H9 (cell line): ENCODE results near the gene STK24. TPM values are rescaled to one million over a fixed set of nuclear protein-coding genes. Genes with fewer than 3 reads are reported as not detected.

Experiments
- DNase-seq: peaks from one replicate; pipeline ENCODE4 v3.0.0-alpha.2; 2017
- H2AFZ ChIP-seq: one replicate; pipeline ENCODE4 v1.6.1; 2013; ENCODE audit warnings: mild to moderate bottlenecking, low read length, control low read depth, moderate library complexity
- H2AK5ac ChIP-seq: 2 replicates; pipeline ENCODE4 v1.6.1; 2013; ENCODE audit warnings: low read length, control low read depth, mixed read lengths; ENCODE audit not compliant: insufficient read length
- H2BK120ac ChIP-seq: one replicate; pipeline ENCODE4 v1.6.1; 2013; ENCODE audit warnings: low read depth, mild to moderate bottlenecking, low read length, control low read depth, inconsistent platforms; ENCODE audit not compliant: poor library complexity, severe bottlenecking
- H2BK12ac ChIP-seq: 2 replicates; pipeline ENCODE4 v1.6.1; 2013; ENCODE audit warnings: low read length, control low read depth, mixed read lengths, low read depth; ENCODE audit not compliant: insufficient read length
- H2BK15ac ChIP-seq: 2 replicates; pipeline ENCODE4 v1.6.1; 2013; ENCODE audit warnings: low read depth, low read length, control low read depth
- H2BK20ac ChIP-seq: one replicate; pipeline ENCODE4 v1.6.1; 2013; ENCODE audit warnings: low read depth, mild to moderate bottlenecking, low read length, control low read depth, inconsistent platforms; ENCODE audit not compliant: poor library complexity, severe bottlenecking
- H2BK5ac ChIP-seq: 2 replicates; pipeline ENCODE4 v1.6.1; 2013; ENCODE audit warnings: low read length, control low read depth, mixed read lengths; ENCODE audit not compliant: insufficient read length
- H3K14ac ChIP-seq: 2 replicates; pipeline ENCODE4 v1.6.1; 2013; ENCODE audit warnings: low read length, control low read depth; ENCODE audit not compliant: insufficient read depth
- H3K18ac ChIP-seq: 2 replicates; pipeline ENCODE4 v1.6.1; 2013; ENCODE audit warnings: low read depth, mild to moderate bottlenecking, mixed read lengths, low read length, control low read depth; ENCODE audit not compliant: insufficient read length
- H3K23ac ChIP-seq: 2 replicates; pipeline ENCODE4 v1.6.1; 2013; ENCODE audit warnings: low read length, control low read depth, mixed read lengths, low read depth; ENCODE audit not compliant: insufficient read length
- H3K23me2 ChIP-seq: 2 replicates; pipeline ENCODE4 v1.6.1; 2013; ENCODE audit warnings: low read depth, mild to moderate bottlenecking, mixed read lengths, low read length, control low read depth; ENCODE audit not compliant: insufficient read length, poor library complexity, severe bottlenecking
- H3K27ac ChIP-seq: 2 replicates; pipeline ENCODE4 v1.5.1; 2013; ENCODE audit warnings: low read length, control low read depth, mixed read lengths, low read depth; ENCODE audit not compliant: insufficient read length
- H3K27me3 ChIP-seq: 2 replicates; pipeline ENCODE4 v1.6.1; 2013; ENCODE audit warnings: low read length, control low read depth, inconsistent platforms; ENCODE audit not compliant: insufficient read depth
- H3K4ac ChIP-seq: 2 replicates; pipeline ENCODE4 v1.6.1; 2013; ENCODE audit warnings: low read depth, mild to moderate bottlenecking, control low read depth, inconsistent platforms, low read length, moderate library complexity
- H3K4me1 ChIP-seq: 2 replicates; pipeline ENCODE4 v1.6.1; 2013; ENCODE audit warnings: low read length, control low read depth, inconsistent platforms; ENCODE audit not compliant: insufficient read depth
- H3K4me2 ChIP-seq: 2 replicates; pipeline ENCODE4 v1.6.1; 2013; ENCODE audit warnings: low read length, control low read depth, mixed read lengths; ENCODE audit not compliant: insufficient read length, insufficient read depth
- H3K56ac ChIP-seq: 2 replicates; pipeline ENCODE4 v1.6.1; 2013; ENCODE audit warnings: low read depth, mild to moderate bottlenecking, mixed read lengths, low read length, control low read depth; ENCODE audit not compliant: insufficient read length
- H3K79me1 ChIP-seq: 2 replicates; pipeline ENCODE4 v1.6.1; 2013; ENCODE audit warnings: low read depth, mild to moderate bottlenecking, moderate library complexity, low read length, control low read depth, inconsistent platforms; ENCODE audit not compliant: insufficient read depth, poor library complexity, severe bottlenecking
- H3K79me2 ChIP-seq: 2 replicates; pipeline ENCODE4 v1.6.1; 2013; ENCODE audit warnings: low read length, control low read depth, inconsistent platforms; ENCODE audit not compliant: insufficient read depth
- H3K9ac ChIP-seq: 2 replicates; pipeline ENCODE4 v1.6.1; 2013; ENCODE audit warnings: low read length, control low read depth, mixed read lengths; ENCODE audit not compliant: insufficient read length; ENCODE audit errors: extremely low read depth
- H3K9me3 ChIP-seq: one replicate; pipeline ENCODE4 v1.6.1; 2013; ENCODE audit warnings: low read depth, low read length, inconsistent platforms; ENCODE audit not compliant: control insufficient read depth
- H3T11ph ChIP-seq: one replicate; pipeline ENCODE4 v1.6.1; 2013; ENCODE audit warnings: mild to moderate bottlenecking, low read length, control low read depth, inconsistent platforms
- H4K20me1 ChIP-seq: one replicate; pipeline ENCODE4 v1.6.1; 2013; ENCODE audit not compliant: control insufficient read depth, insufficient read length, insufficient read depth
- H4K5ac ChIP-seq: 2 replicates; pipeline ENCODE4 v1.6.1; 2013; ENCODE audit warnings: low read depth, mild to moderate bottlenecking, mixed read lengths, low read length, control low read depth; ENCODE audit not compliant: insufficient read length
- H4K8ac ChIP-seq: replicated peaks from 2 replicates; pipeline ENCODE4 v1.6.1; 2013; ENCODE audit warnings: low read length, control low read depth, mixed read lengths, low read depth; ENCODE audit not compliant: insufficient read length
- H4K91ac ChIP-seq: 2 replicates; pipeline ENCODE4 v1.6.1; 2013; ENCODE audit warnings: low read depth, mild to moderate bottlenecking, moderate library complexity, mixed read lengths, low read length, control low read depth; ENCODE audit not compliant: insufficient read length
- H3K27ac Mint-ChIP-seq, 3 experiments: 2 replicates in 2 of 3; 3 replicates in 1 of 3; pipeline ENCODE4 v1.8.0; 2020 to 2021; ENCODE audit warnings: mixed read lengths in 3 of 3, mild to moderate bottlenecking in 1 of 3, moderate library complexity in 1 of 3
- H3K27me3 Mint-ChIP-seq: 2 replicates; pipeline ENCODE4 v1.8.0; 2021; ENCODE audit warnings: low read depth, mild to moderate bottlenecking, moderate library complexity, mixed read lengths
- H3K36me3 Mint-ChIP-seq, 3 experiments: 2 replicates in 2 of 3; 3 replicates in 1 of 3; pipeline ENCODE4 v1.8.0; 2020 to 2021; ENCODE audit warnings: low read depth in 3 of 3, mixed read lengths in 3 of 3; ENCODE audit not compliant: insufficient read depth in 1 of 3
- H3K4me1 Mint-ChIP-seq, 2 experiments: 2 replicates each; pipeline ENCODE4 v1.8.0; 2020; ENCODE audit warnings: mixed read lengths in 2 of 2
- H3K4me3 Mint-ChIP-seq, 2 experiments: 2 replicates in 1 of 2; 3 replicates in 1 of 2; pipeline ENCODE4 v1.8.0; 2020 to 2021; ENCODE audit warnings: mild to moderate bottlenecking in 2 of 2, mixed read lengths in 2 of 2, moderate library complexity in 1 of 2
- H3K9me3 Mint-ChIP-seq, 2 experiments: 2 replicates in 1 of 2; 3 replicates in 1 of 2; pipeline ENCODE4 v1.8.0; 2020; ENCODE audit warnings: mild to moderate bottlenecking in 2 of 2, mixed read lengths in 2 of 2, moderate library complexity in 1 of 2
- WGBS: extraction: QIAGEN DNeasy Blood & Tissue Kit; methylation state at CpG from one replicate; pipeline ENCODE4 v1.1.7; 2013; ENCODE audit warnings: missing lambda C conversion rate, low lambda C conversion rate, mixed read lengths; ENCODE audit not compliant: insufficient read length; ENCODE audit errors: extremely low coverage; 5-methylcytosine and 5-hydroxymethylcytosine counted together
- total RNA-seq: library from RNA; stranded (reverse); gene quantifications from 2 replicates; pipeline ENCODE4 v1.2.1, GENCODE V29; 2021
- TF ChIP-seq, protein P1 (sequence below): fragments of 200-600 bp; sonication (generic); conservative IDR thresholded peaks from 3 replicates; pipeline ENCODE4 v1.8.0; 2021; ENCODE audit warnings: antibody characterized with exemption, mild to moderate bottlenecking

STK24 gene
- total RNA-seq, 1 experiment from 2014 or later = 134 TPM

DNA sequence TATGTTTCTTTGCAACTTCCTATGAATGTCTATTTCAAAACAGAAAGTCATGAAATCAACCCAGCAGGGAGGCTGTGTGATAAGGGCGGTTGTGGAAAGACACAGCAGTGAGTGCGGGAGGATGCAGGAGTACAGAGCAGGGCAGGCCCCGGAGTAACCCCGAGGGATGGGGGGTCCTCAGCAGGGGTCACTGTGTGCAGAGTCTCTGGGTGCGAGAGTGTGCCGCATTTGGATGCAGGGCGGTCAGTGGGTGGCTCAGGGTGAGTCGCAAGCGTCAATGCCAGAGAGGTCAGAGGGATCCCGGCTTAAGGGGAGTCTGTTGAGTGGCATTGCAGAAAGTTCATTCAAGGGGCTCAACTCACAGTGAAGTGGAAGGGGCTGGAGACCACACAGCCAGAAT, 147.8 kb downstream of the STK24 start:
- WGBS = no CpG with 5 or more reads among the region's 10 CpGs
- H2AK5ac ChIP-seq = no peak overlapping the region
- H3K27ac Mint-ChIP-seq = no peak overlapping the region; a peak in 1 of 7 replicates

More for the DNA sequence above, 147.8 kb downstream of the STK24 start:
- Histone ChIP-seq H3K18ac (no peak overlapping the region), H3K27ac (no peak overlapping the region), H3T11ph (no peak overlapping the region), H3K4me1 (no peaks in the 10 kb centered on the region), H2AFZ (no peak overlapping the region), H2BK20ac (no peak overlapping the region), H3K23me2 (no peaks in the 10 kb centered on the region), H4K20me1 (no peaks in the 10 kb centered on the region), H3K4ac (no peak overlapping the region), H2BK5ac (no peak overlapping the region), H4K91ac (no peak overlapping the region), H3K79me2 (no peaks in the 10 kb centered on the region), H3K14ac (no peak overlapping the region), H2BK12ac (no peak overlapping the region), H2BK15ac (no peak overlapping the region), H3K9me3 (no peaks in the 10 kb centered on the region), H3K79me1 (no peaks in the 10 kb centered on the region), H3K9ac (no peak overlapping the region), H3K27me3 (no peaks in the 10 kb centered on the region), H3K56ac (no peak overlapping the region), H3K4me2 (no peak overlapping the region), H2BK120ac (no peak overlapping the region), H3K23ac (no peak overlapping the region), H4K8ac (no peak overlapping the region), H4K5ac (no peak overlapping the region)
- H3K27me3 Mint-ChIP-seq = no peaks in the 10 kb centered on the region
- H3K9me3 Mint-ChIP-seq = no peaks in the 10 kb centered on the region
- DNase-seq = no peak
- TF ChIP-seq, protein P1, sequence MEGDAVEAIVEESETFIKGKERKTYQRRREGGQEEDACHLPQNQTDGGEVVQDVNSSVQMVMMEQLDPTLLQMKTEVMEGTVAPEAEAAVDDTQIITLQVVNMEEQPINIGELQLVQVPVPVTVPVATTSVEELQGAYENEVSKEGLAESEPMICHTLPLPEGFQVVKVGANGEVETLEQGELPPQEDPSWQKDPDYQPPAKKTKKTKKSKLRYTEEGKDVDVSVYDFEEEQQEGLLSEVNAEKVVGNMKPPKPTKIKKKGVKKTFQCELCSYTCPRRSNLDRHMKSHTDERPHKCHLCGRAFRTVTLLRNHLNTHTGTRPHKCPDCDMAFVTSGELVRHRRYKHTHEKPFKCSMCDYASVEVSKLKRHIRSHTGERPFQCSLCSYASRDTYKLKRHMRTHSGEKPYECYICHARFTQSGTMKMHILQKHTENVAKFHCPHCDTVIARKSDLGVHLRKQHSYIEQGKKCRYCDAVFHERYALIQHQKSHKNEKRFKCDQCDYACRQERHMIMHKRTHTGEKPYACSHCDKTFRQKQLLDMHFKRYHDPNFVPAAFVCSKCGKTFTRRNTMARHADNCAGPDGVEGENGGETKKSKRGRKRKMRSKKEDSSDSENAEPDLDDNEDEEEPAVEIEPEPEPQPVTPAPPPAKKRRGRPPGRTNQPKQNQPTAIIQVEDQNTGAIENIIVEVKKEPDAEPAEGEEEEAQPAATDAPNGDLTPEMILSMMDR = no peak
- H3K36me3 Mint-ChIP-seq = peaks cover 0 to 41% (median 26%) of the 10 kb centered on the region in 3 experiments; a peak in 6 of 7 replicates
- H3K4me3 Mint-ChIP-seq = no peak overlapping the region
- peaks cover 2 to 5% of the 10 kb centered on the region in 2 experiments; a peak in 2 of 4 replicates for H3K4me1 Mint-ChIP-seq
